ENCODE results near the gene CEP112. TPM values are rescaled to one million over a fixed set of nuclear protein-coding genes. Genes with fewer than 3 reads are reported as not detected.

CEP112 gene
- total and polyA plus RNA-seq, 7 experiments from 2014 or later, result 0.08 to 2.5 (median 0.66) TPM; not detected in 1

DNA sequence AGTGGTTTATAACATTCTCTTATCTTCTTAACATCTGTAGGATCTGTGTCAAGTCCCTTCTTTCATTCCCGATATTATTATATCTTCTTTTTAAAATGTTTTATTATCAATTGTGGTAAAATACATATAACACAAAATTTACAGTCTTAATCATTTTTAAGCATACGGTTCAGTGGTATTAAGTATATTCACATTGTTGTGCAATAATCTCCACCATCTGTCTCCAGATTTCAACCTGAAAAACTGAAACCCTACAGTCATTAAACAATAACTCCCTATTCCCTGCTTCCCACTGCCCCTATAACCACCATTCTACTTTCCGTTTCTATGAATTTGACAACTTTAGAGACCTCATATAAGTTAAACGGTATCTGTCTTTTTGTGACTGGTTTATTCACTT, 45.5 kb downstream of the CEP112 start:
- ATAC-seq (no peak), DNase-seq (no peak)
- peaks cover 0 to 2% of the 10 kb centered on the region in 2 donors for H3K27me3 ChIP-seq (ENCODE audit: control insufficient read depth in 2 of 2, insufficient read depth in 2 of 2, low read length in 2 of 2)
- no peak overlapping the region for H3K4me3 ChIP-seq (ENCODE audit: low read length)
- POLR2A ChIA-PET, result no interaction called here
- peaks cover 0 to 31% (median 3%) of the 10 kb centered on the region in 5 donors for H3K27me3 Mint-ChIP-seq
- no peaks in the 10 kb centered on the region for H3K9me3 ChIP-seq (ENCODE audit: control insufficient read depth in 2 of 3, low read length in 3 of 3)
- peaks cover 0 to 4% (median 0%) of the 10 kb centered on the region in 11 donors for H3K9me3 Mint-ChIP-seq
- CTCF ChIA-PET, result no interaction called here
- H3K27ac ChIP-seq (ENCODE audit: low read depth, low read length), result no peak overlapping the region
- no peak overlapping the region for H3K27ac Mint-ChIP-seq
- peaks cover 0 to 12% (median 6%) of the 10 kb centered on the region in 7 donors for H3K4me1 Mint-ChIP-seq
- H3K36me3 Mint-ChIP-seq, result peaks cover 0 to 5% (median 0%) of the 10 kb centered on the region in 5 donors
- no peaks in the 10 kb centered on the region for H3K4me1 ChIP-seq (ENCODE audit: control insufficient read depth in 2 of 2, insufficient read depth in 2 of 2, low read length in 2 of 2)
- no peak overlapping the region for H3K4me3 Mint-ChIP-seq
- intact Hi-C loops (cut with micrococcal nuclease), result no loop called here
- no peaks in the 10 kb centered on the region for H3K36me3 ChIP-seq (ENCODE audit: control insufficient read depth in 2 of 3, insufficient read depth in 3 of 3, low read length in 3 of 3)

DNA sequence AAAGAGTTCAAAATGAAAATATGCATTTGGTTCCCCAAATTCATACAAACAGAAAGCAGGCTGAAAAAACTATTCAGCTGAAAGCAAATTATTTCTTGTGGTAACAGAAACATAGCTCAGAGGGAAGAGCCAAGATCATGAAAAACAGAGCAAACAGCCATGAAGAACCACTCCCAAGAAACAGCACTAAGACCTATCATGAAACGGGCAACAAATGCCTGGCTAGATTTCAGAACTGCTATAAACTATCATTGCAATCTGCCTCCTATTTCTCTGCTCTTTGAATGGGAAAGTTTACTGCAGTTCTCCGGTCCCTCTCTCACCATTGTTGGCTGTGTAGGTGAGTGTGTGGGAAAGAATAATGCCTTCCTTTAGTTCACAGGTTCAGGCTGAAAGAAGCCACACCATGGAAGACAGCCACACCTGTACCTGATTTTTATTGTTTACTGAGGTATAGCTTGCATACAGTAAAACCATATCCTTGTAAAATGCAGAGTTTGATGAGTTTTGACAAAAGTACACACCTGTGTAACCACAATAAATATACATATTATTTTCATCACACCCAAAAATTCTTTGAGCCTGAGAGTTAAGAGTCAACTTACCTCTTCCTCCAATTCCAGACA, 48.2 kb downstream of the CEP112 start:
- no peak overlapping the region for H3K4me3 ChIP-seq (ENCODE audit: low read length)
- ChIA-PET CTCF (no interaction called here), POLR2A (no interaction called here)
- H3K27ac ChIP-seq (ENCODE audit: low read depth, low read length), result no peak overlapping the region
- H3K27ac Mint-ChIP-seq, result no peak overlapping the region
- intact Hi-C loops (cut with micrococcal nuclease), result no loop called here
- H3K9me3 ChIP-seq (ENCODE audit: control insufficient read depth in 2 of 3, low read length in 3 of 3), result no peaks in the 10 kb centered on the region
- peaks cover 0 to 3% (median 0%) of the 10 kb centered on the region in 5 donors for H3K36me3 Mint-ChIP-seq
- DNase-seq (no peak), ATAC-seq (no peak)
- H3K4me1 ChIP-seq (ENCODE audit: control insufficient read depth in 2 of 2, insufficient read depth in 2 of 2, low read length in 2 of 2), result no peaks in the 10 kb centered on the region
- no peak overlapping the region for H3K4me3 Mint-ChIP-seq
- H3K27me3 Mint-ChIP-seq, result peaks cover 0 to 43% (median 3%) of the 10 kb centered on the region in 5 donors
- no peaks in the 10 kb centered on the region for H3K36me3 ChIP-seq (ENCODE audit: control insufficient read depth in 2 of 3, insufficient read depth in 3 of 3, low read length in 3 of 3)
- H3K9me3 Mint-ChIP-seq, result peaks cover 0 to 1% (median 0%) of the 10 kb centered on the region in 11 donors
- H3K4me1 Mint-ChIP-seq, result peaks cover 0 to 4% (median 0%) of the 10 kb centered on the region in 7 donors
- H3K27me3 ChIP-seq (ENCODE audit: control insufficient read depth in 2 of 2, insufficient read depth in 2 of 2, low read length in 2 of 2), result peaks cover 0 to 2% of the 10 kb centered on the region in 2 donors

DNA sequence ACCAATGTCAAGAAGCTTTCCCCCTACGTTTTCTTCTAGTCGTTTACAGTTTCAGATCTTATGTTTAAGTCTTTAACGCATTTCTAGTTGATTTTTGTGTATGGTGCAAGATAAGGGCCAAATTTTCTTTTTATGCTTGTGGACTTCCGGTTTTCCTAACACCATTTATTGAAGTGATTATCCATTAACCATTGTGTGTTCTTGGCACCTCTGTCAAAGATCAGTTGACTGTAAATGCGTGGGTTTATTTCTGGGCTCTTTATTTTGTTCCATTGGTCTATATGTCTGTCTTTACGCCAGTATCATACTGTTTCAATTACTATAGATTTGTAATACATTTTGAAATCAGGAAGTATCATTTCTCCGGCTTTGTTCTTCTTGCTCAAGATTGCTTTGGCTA, 49.5 kb downstream of the CEP112 start:
- DNase-seq (no peak), ATAC-seq (no peak)
- ChIA-PET CTCF (no interaction called here), POLR2A (no interaction called here)
- no peak overlapping the region for H3K4me3 ChIP-seq (ENCODE audit: low read length)
- intact Hi-C loops (cut with micrococcal nuclease), result no loop called here
- H3K9me3 ChIP-seq (ENCODE audit: control insufficient read depth in 2 of 3, low read length in 3 of 3), result no peaks in the 10 kb centered on the region
- no peak overlapping the region for H3K27ac Mint-ChIP-seq
- H3K27me3 Mint-ChIP-seq, result peaks cover 0 to 50% (median 5%) of the 10 kb centered on the region in 5 donors
- H3K27me3 ChIP-seq (ENCODE audit: control insufficient read depth in 2 of 2, insufficient read depth in 2 of 2, low read length in 2 of 2), result peaks cover 0 to 2% of the 10 kb centered on the region in 2 donors
- H3K9me3 Mint-ChIP-seq, result peaks cover under 1 to 9% (median 4%) of the 10 kb centered on the region in 11 donors
- no peak overlapping the region for H3K27ac ChIP-seq (ENCODE audit: low read depth, low read length)
- H3K4me1 ChIP-seq (ENCODE audit: control insufficient read depth in 2 of 2, insufficient read depth in 2 of 2, low read length in 2 of 2), result no peaks in the 10 kb centered on the region
- peaks cover 0 to 4% (median 0%) of the 10 kb centered on the region in 7 donors for H3K4me1 Mint-ChIP-seq
- no peak overlapping the region for H3K4me3 Mint-ChIP-seq
- H3K36me3 Mint-ChIP-seq, result peaks cover 0 to 2% (median 0%) of the 10 kb centered on the region in 5 donors
- H3K36me3 ChIP-seq (ENCODE audit: control insufficient read depth in 2 of 3, insufficient read depth in 3 of 3, low read length in 3 of 3), result no peaks in the 10 kb centered on the region

- POLR2A ChIA-PET, result no interaction called here
- Mint-ChIP-seq H3K36me3 (peaks cover 0 to 10% (median 4%) of the 10 kb centered on the region in 5 donors), H3K9me3 (peaks cover 6 to 22% (median 11%) of the 10 kb centered on the region in 11 donors), H3K4me3 (no peak overlapping the region), H3K4me1 (peaks cover 0 to 4% (median 0%) of the 10 kb centered on the region in 7 donors), H3K27me3 (peaks cover 0 to 35% (median 5%) of the 10 kb centered on the region in 5 donors), H3K27ac (no peak overlapping the region)
- Histone ChIP-seq H3K4me1 (ENCODE audit: control insufficient read depth in 2 of 2, insufficient read depth in 2 of 2, low read length in 2 of 2) (no peaks in the 10 kb centered on the region), H3K36me3 (ENCODE audit: control insufficient read depth in 2 of 3, insufficient read depth in 3 of 3, low read length in 3 of 3) (no peaks in the 10 kb centered on the region), H3K27ac (ENCODE audit: low read depth, low read length) (no peak overlapping the region), H3K27me3 (ENCODE audit: control insufficient read depth in 2 of 2, insufficient read depth in 2 of 2, low read length in 2 of 2) (peaks cover 0 to 2% of the 10 kb centered on the region in 2 donors), H3K4me3 (ENCODE audit: low read length) (no peak overlapping the region), H3K9me3 (ENCODE audit: control insufficient read depth in 2 of 3, low read length in 3 of 3) (peaks cover 0 to 5% (median 0%) of the 10 kb centered on the region in 3 experiments)
- CTCF ChIA-PET, result no interaction called here
- DNase-seq (no peak), ATAC-seq (no peak)
- intact Hi-C loops (cut with micrococcal nuclease), result no loop called here
Observed at GRCh38 chr17:66138120-66138519, 53.8 kb downstream of the CEP112 start.

GRCh38 chr17:66135896-66136295, 56.0 kb downstream of the CEP112 start:
- peaks cover 6 to 22% (median 11%) of the 10 kb centered on the region in 11 donors for H3K9me3 Mint-ChIP-seq
- no peaks in the 10 kb centered on the region for H3K27me3 ChIP-seq (ENCODE audit: control insufficient read depth in 2 of 2, insufficient read depth in 2 of 2, low read length in 2 of 2)
- POLR2A ChIA-PET, result no interaction called here
- H3K36me3 Mint-ChIP-seq, result peaks cover 0 to 10% (median 4%) of the 10 kb centered on the region in 5 donors
- no peak overlapping the region for H3K27ac Mint-ChIP-seq
- no peak overlapping the region for H3K4me3 ChIP-seq (ENCODE audit: low read length)
- intact Hi-C loops (cut with micrococcal nuclease), result no loop called here
- no peak overlapping the region for H3K4me3 Mint-ChIP-seq
- H3K27me3 Mint-ChIP-seq, result peaks cover 0 to 30% (median 0%) of the 10 kb centered on the region in 5 donors
- H3K4me1 ChIP-seq (ENCODE audit: control insufficient read depth in 2 of 2, insufficient read depth in 2 of 2, low read length in 2 of 2), result no peaks in the 10 kb centered on the region
- ATAC-seq (no peak), DNase-seq (no peak)
- H3K4me1 Mint-ChIP-seq, result peaks cover 0 to 4% (median 0%) of the 10 kb centered on the region in 7 donors
- H3K36me3 ChIP-seq (ENCODE audit: control insufficient read depth in 2 of 3, insufficient read depth in 3 of 3, low read length in 3 of 3), result no peaks in the 10 kb centered on the region
- peaks cover 0 to 5% (median 0%) of the 10 kb centered on the region in 3 experiments for H3K9me3 ChIP-seq (ENCODE audit: control insufficient read depth in 2 of 3, low read length in 3 of 3)
- CTCF ChIA-PET, result no interaction called here
- no peak overlapping the region for H3K27ac ChIP-seq (ENCODE audit: low read depth, low read length)

- ChIA-PET CTCF (no interaction called here), POLR2A (no interaction called here)
- Histone ChIP-seq H3K36me3 (ENCODE audit: control insufficient read depth in 2 of 3, insufficient read depth in 3 of 3, low read length in 3 of 3) (no peaks in the 10 kb centered on the region), H3K4me3 (ENCODE audit: low read length) (no peak overlapping the region), H3K4me1 (ENCODE audit: control insufficient read depth in 2 of 2, insufficient read depth in 2 of 2, low read length in 2 of 2) (no peaks in the 10 kb centered on the region), H3K27ac (ENCODE audit: low read depth, low read length) (no peak overlapping the region), H3K27me3 (ENCODE audit: control insufficient read depth in 2 of 2, insufficient read depth in 2 of 2, low read length in 2 of 2) (peaks cover 0 to 3% of the 10 kb centered on the region in 2 donors), H3K9me3 (ENCODE audit: control insufficient read depth in 2 of 3, low read length in 3 of 3) (peaks cover 0 to 5% (median 0%) of the 10 kb centered on the region in 3 experiments)
- ATAC-seq (no peak), DNase-seq (no peak)
- no peak overlapping the region for H3K4me3 Mint-ChIP-seq
- peaks cover 6 to 22% (median 11%) of the 10 kb centered on the region in 11 donors for H3K9me3 Mint-ChIP-seq
- H3K27ac Mint-ChIP-seq, result no peak overlapping the region
- H3K36me3 Mint-ChIP-seq, result peaks cover 0 to 10% (median 4%) of the 10 kb centered on the region in 5 donors
- peaks cover 0 to 28% (median 0%) of the 10 kb centered on the region in 5 donors for H3K27me3 Mint-ChIP-seq
- H3K4me1 Mint-ChIP-seq, result peaks cover 0 to 4% (median 0%) of the 10 kb centered on the region in 7 donors
- intact Hi-C loops (cut with micrococcal nuclease), result no loop called here
Observed at GRCh38 chr17:66135219-66135618, 56.7 kb downstream of the CEP112 start.

DNA sequence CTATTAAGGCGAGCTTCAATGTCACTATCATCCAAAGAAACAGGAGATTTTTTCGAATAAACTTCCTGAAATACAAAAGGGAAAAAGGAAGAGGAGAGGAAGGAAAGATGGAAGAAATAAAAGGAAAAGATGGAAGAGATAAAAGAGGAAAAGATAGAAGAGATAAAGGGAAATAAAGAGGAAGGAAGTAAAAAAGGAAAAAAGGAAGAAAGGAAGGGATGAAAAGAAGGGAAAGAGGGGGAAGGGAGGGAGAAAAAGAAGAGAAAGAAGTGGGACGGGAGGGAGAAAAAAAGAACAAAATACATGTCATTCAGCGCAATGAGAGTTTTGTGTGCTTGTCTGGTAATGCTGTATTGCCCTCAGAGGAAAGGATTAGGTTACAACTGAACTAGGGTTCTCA, 62.2 kb downstream of the CEP112 start:
- H3K9me3 Mint-ChIP-seq, result no peaks in the 10 kb centered on the region
- no peak for ATAC-seq
- POLR2A ChIA-PET, result no interaction called here

More for the DNA sequence above, 62.2 kb downstream of the CEP112 start:
- CTCF ChIA-PET, result no interaction called here
- intact Hi-C loops (cut with micrococcal nuclease), result no loop called here
- peaks cover 0 to 15% (median 5%) of the 10 kb centered on the region in 5 donors for H3K27me3 Mint-ChIP-seq
- DNase-seq, result no peak
- no peaks in the 10 kb centered on the region for H3K4me1 ChIP-seq (ENCODE audit: control insufficient read depth in 2 of 2, insufficient read depth in 2 of 2, low read length in 2 of 2)
- no peak overlapping the region for H3K27ac ChIP-seq (ENCODE audit: low read depth, low read length)
- no peaks in the 10 kb centered on the region for H3K36me3 Mint-ChIP-seq
- no peak overlapping the region for H3K27ac Mint-ChIP-seq
- H3K27me3 ChIP-seq (ENCODE audit: control insufficient read depth in 2 of 2, insufficient read depth in 2 of 2, low read length in 2 of 2), result peaks cover 0 to 3% of the 10 kb centered on the region in 2 donors
- peaks cover 0 to 2% (median 0%) of the 10 kb centered on the region in 7 donors for H3K4me1 Mint-ChIP-seq
- no peaks in the 10 kb centered on the region for H3K9me3 ChIP-seq (ENCODE audit: control insufficient read depth in 2 of 3, low read length in 3 of 3)
- no peak overlapping the region for H3K4me3 Mint-ChIP-seq
- H3K4me3 ChIP-seq (ENCODE audit: low read length), result no peak overlapping the region
- no peaks in the 10 kb centered on the region for H3K36me3 ChIP-seq (ENCODE audit: control insufficient read depth in 2 of 3, insufficient read depth in 3 of 3, low read length in 3 of 3)
